Hippocampal formation (tissue), 2 donors: ENCODE measurements around the gene SRSF3.
"Not testable (repeated sequence)": the region's sequence is repeated elsewhere in the genome, so short reads cannot be mapped to it uniquely, and the experiment has no call there.

ENCODE experiments used
- DNase-seq, 2 donors: peaks; one replicate each; lab custom pipeline; 2025; lab: John Stamatoyannopoulos, UW

SRSF3 gene

GRCh38 chr6:36649701-36650484, 55.7 kb downstream of the SRSF3 start:
- no peak for DNase-seq

DNA sequence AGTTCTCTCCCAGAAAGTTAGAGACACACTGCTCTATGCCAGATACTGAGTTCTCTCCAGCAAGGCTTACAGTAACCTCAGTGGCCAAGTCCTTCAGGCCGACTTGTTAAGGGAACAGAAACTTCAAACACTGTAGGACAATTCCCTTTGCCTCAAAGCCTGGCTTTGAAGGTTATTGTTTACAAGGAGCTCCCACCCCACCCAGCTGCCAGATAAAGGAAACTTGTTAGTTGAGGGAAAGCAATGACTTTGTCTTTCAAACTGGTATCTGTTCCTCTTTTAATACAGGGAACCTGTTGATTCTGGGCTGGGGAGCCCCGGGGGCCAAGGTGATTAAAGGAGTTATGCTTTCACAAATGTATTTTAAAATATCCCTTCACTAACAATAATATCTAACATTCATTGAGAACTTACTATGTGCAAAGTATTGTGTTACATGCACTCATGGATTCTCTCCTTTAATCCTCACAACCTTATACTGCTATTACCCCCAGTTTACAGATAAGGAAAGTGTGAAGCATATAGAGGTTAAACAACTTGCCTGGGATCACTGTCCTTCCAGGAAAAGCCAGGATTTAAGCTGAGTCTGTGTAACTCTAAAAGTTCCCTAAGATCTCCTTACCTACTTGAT, 56.8 kb downstream of the SRSF3 start:
- DNase-seq, result no peak

DNA sequence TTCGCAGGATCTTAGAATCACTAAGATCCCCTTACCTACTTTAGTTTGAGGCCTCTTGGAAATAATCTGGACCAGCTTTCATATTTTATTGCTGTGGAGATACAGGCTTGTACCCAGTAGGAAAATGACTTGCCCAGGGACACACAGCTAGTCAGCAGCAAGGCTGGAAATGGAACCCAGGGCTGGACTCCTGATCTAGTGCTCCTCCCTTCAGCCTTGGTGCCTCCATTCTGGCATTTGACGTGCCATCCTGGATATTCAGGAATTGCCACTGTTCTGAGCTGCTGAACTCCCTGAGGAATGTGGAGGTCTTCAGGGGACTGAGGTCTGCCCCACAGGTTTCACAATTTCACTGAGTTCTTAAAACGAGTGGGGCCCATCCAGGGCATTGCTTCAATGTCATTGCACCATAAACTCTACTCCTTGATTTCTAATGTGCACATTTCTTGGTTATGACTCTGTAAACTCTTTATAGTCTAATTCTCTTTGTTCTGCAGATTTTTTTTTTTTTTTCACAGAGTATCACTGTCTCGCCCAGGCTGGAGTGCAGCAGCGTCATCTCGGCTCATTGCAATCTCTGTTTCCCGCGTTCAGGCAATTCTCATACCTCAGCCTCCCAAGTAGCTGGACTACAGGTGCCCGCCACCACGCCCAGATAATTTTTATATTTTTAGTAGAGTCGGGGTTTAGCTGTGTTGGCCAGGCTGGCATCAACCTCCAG, 57.7 kb downstream of the SRSF3 start:
- no peak for DNase-seq

- DNase-seq, result not testable (repeated sequence)
Observed at GRCh38 chr6:36654469-36654868, 60.3 kb downstream of the SRSF3 start.
